Thyroid gland (tissue), 4 donors: ENCODE data around the gene LRRFIP2. TPM values are rescaled to one million over a fixed set of nuclear protein-coding genes. Genes with fewer than 3 reads are reported as not detected.

Experiments
- DNase-seq, 2 donors: peaks; one replicate each; pipeline ENCODE4 v3.0.0-alpha.2; 2019
- H3K27ac ChIP-seq, 3 donors: fragments of 200-600 bp; sonication (generic); 1 replicate in 2 of 3; 2 replicates in 1 of 3; pipeline ENCODE4 v1.5.1; 2016 to 2019; ENCODE audit warnings: mild to moderate bottlenecking in 1 of 3, moderate library complexity in 1 of 3
- H3K27me3 ChIP-seq: fragments of 200-600 bp; sonication (generic); one replicate; pipeline ENCODE4 v1.5.1; 2019
- H3K36me3 ChIP-seq, 2 donors: fragments of 200-600 bp; sonication (generic); one replicate each; pipeline ENCODE4 v1.5.1; 2016 to 2019
- H3K4me1 ChIP-seq, 2 donors: fragments of 200-600 bp; sonication (generic); one replicate each; pipeline ENCODE4 v1.5.1; 2017 to 2019
- H3K4me3 ChIP-seq, 3 donors: fragments of 200-600 bp; sonication (generic); replicated peaks in 1 of 3; 1 replicate in 2 of 3; 2 replicates in 1 of 3; pipeline ENCODE4 v1.5.1; 2016; ENCODE audit warnings: mild to moderate bottlenecking in 1 of 3
- H3K9me3 ChIP-seq: fragments of 200-600 bp; sonication (generic); one replicate; pipeline ENCODE4 v1.5.1; 2017
- CTCF ChIP-seq, 6 experiments: fragments of 200-600 bp in 3 of 6; fragments of 450-650 bp in 3 of 6; sonication (generic) in 3 of 6; IDR thresholded peaks; one replicate each; pipeline ENCODE4 v1.5.1; 2016 to 2019; ENCODE audit warnings: antibody characterized with exemption in 6 of 6, mild to moderate bottlenecking in 2 of 6, inconsistent platforms in 1 of 6, moderate library complexity in 1 of 6
- POLR2A ChIP-seq, 2 donors: fragments of 450-650 bp; IDR thresholded peaks; one replicate each; pipeline ENCODE4 v1.6.1; 2017; ENCODE audit warnings: antibody characterized with exemption in 2 of 2, mild to moderate bottlenecking in 2 of 2, moderate library complexity in 1 of 2
- WGBS, 2 donors: methylation state at CpG; one replicate each; pipeline ENCODE4 v1.1.5; 2017; 5-methylcytosine and 5-hydroxymethylcytosine counted together
- intact Hi-C: fragments of 100-400 bp; cut with DNase I; formaldehyde crosslinking; loops from one replicate; pipeline ENCODE4 v1.15.1; 2023
- total RNA-seq, 4 donors: library from RNA; depleted of rRNA; stranded (reverse); fragments of >200 nt; gene quantifications; one replicate each; pipeline ENCODE4 v1.2.3, GENCODE V29; 2016

LRRFIP2 gene
- total RNA-seq, 4 donors from 2014 or later = 86.4 to 147 (median 93.8) TPM

- no peaks in the 10 kb centered on the region for H3K27me3 ChIP-seq
- DNase-seq = no peak
- no peaks in the 10 kb centered on the region for H3K9me3 ChIP-seq
- H3K4me3 ChIP-seq = no peak overlapping the region
- no peak overlapping the region for H3K27ac ChIP-seq
- H3K36me3 ChIP-seq = no peaks in the 10 kb centered on the region
- H3K4me1 ChIP-seq = peaks cover 0 to 8% of the 10 kb centered on the region in 2 donors
- TF ChIP-seq POLR2A (IDR thresholded peaks at IDR 0.05) = no peak
- no peak for TF ChIP-seq CTCF (IDR thresholded peaks at IDR 0.05)
- intact Hi-C loops = no loop called here
- 88 to 95% methylated on average over 1 of the region's 1 CpG for WGBS, 2 donors
Measured at GRCh38 chr3:37168896-37169295, 5.5 kb downstream of the LRRFIP2 start.

GRCh38 chr3:37163262-37164015 lies 10.9 kb downstream of the LRRFIP2 start:
- Histone ChIP-seq H3K9me3 (no peaks in the 10 kb centered on the region), H3K36me3 (no peaks in the 10 kb centered on the region), H3K4me1 (peaks cover 0 to 4% of the 10 kb centered on the region in 2 donors), H3K27ac (no peak overlapping the region), H3K27me3 (no peaks in the 10 kb centered on the region), H3K4me3 (no peak overlapping the region)
- TF ChIP-seq CTCF (IDR thresholded peaks at IDR 0.05) = no peak
- TF ChIP-seq POLR2A (IDR thresholded peaks at IDR 0.05) = no peak
- 68 to 82% methylated on average over 3 of the region's 3 CpGs for WGBS, 2 donors
- no peak for DNase-seq
- intact Hi-C loops = no loop called here

- WGBS, 2 donors = 87 to 90% methylated on average over 3 of the region's 3 CpGs
- Histone ChIP-seq H3K27me3 (no peaks in the 10 kb centered on the region), H3K4me1 (peaks cover 0 to 4% of the 10 kb centered on the region in 2 donors), H3K27ac (no peak overlapping the region), H3K9me3 (no peaks in the 10 kb centered on the region), H3K36me3 (no peaks in the 10 kb centered on the region), H3K4me3 (no peak overlapping the region)
- no peak for TF ChIP-seq POLR2A (IDR thresholded peaks at IDR 0.05)
- intact Hi-C loops = no loop called here
- DNase-seq = no peak
Measured at GRCh38 chr3:37162501-37163245, 11.7 kb downstream of the LRRFIP2 start.

GRCh38 chr3:37161351-37161750 lies 13.0 kb downstream of the LRRFIP2 start:
- intact Hi-C loops = no loop called here
- no peaks in the 10 kb centered on the region for H3K36me3 ChIP-seq
- H3K4me1 ChIP-seq = peaks cover 0 to 4% of the 10 kb centered on the region in 2 donors
- no peak for DNase-seq
- H3K9me3 ChIP-seq = no peaks in the 10 kb centered on the region
- H3K27ac ChIP-seq = no peak overlapping the region
- no peak overlapping the region for H3K4me3 ChIP-seq
- TF ChIP-seq CTCF (IDR thresholded peaks at IDR 0.05) (no peak), POLR2A (IDR thresholded peaks at IDR 0.05) (no peak)
- WGBS, 2 donors = 89 to 92% methylated on average over 3 of the region's 3 CpGs
- no peaks in the 10 kb centered on the region for H3K27me3 ChIP-seq

- no peak overlapping the region for H3K27ac ChIP-seq
- no peaks in the 10 kb centered on the region for H3K36me3 ChIP-seq
- H3K9me3 ChIP-seq = no peaks in the 10 kb centered on the region
- DNase-seq = no peak
- TF ChIP-seq POLR2A (IDR thresholded peaks at IDR 0.05) (no peak), CTCF (IDR thresholded peaks at IDR 0.05) (no peak)
- no peaks in the 10 kb centered on the region for H3K4me1 ChIP-seq
- no peaks in the 10 kb centered on the region for H3K27me3 ChIP-seq
- H3K4me3 ChIP-seq = no peak overlapping the region
- intact Hi-C loops = no loop called here
- 97 to 98% methylated on average over 8 of the region's 8 CpGs for WGBS, 2 donors
Measured at GRCh38 chr3:37155782-37156181, 18.6 kb downstream of the LRRFIP2 start.
